SK-N-SH treated with all-trans-retinoic acid at 6 μM for 48 hours (cell line): ENCODE results near the gene CACNA2D3.
"Not testable (repeated sequence)": the region's sequence is repeated elsewhere in the genome, so short reads cannot be mapped to it uniquely, and the experiment has no call there.

ENCODE experiments used
- ATAC-seq: fragments of 200-7000 bp; cut with Tn5 transposase; 3 replicates; pipeline ENCODE4 v1.9.1; 2020; ENCODE audit warnings: mild to moderate bottlenecking, moderate library complexity
- BACH2 ChIP-seq: fragments of 250-450 bp; sonication (Bioruptor Pico); IDR thresholded peaks from 2 replicates; pipeline ENCODE4 v1.9.0; 2021; ENCODE audit warnings: mild to moderate bottlenecking, borderline replicate concordance
- ESRRG ChIP-seq: fragments of 250-450 bp; sonication (Bioruptor Pico); IDR thresholded peaks from 2 replicates; pipeline ENCODE4 v1.6.1; 2021; ENCODE audit warnings: mild to moderate bottlenecking
- GLIS3 ChIP-seq: fragments of 250-450 bp; sonication (Bioruptor Pico); IDR thresholded peaks from 2 replicates; pipeline ENCODE4 v1.5.0; 2020; ENCODE audit warnings: mild to moderate bottlenecking, moderate library complexity
- OSR1 ChIP-seq: fragments of 250-450 bp; sonication (Bioruptor Pico); IDR thresholded peaks from 2 replicates; pipeline ENCODE4 v1.8.0; 2022; ENCODE audit warnings: moderate library complexity, mild to moderate bottlenecking, inconsistent platforms
- PPARA ChIP-seq: fragments of 250-450 bp; sonication (Bioruptor Pico); IDR thresholded peaks from 2 replicates; pipeline ENCODE4 v1.5.0; 2020; ENCODE audit warnings: mild to moderate bottlenecking, borderline replicate concordance
- RARB ChIP-seq: fragments of 250-450 bp; sonication (Bioruptor Pico); IDR thresholded peaks from 2 replicates; pipeline ENCODE4 v1.8.0; 2021; ENCODE audit warnings: mild to moderate bottlenecking, moderate library complexity
- TCF4 ChIP-seq: fragments of 250-450 bp; sonication (Bioruptor Pico); IDR thresholded peaks from 2 replicates; pipeline ENCODE4 v1.8.0; 2021; ENCODE audit warnings: mild to moderate bottlenecking, moderate library complexity, borderline replicate concordance
- TOX ChIP-seq: fragments of 250-450 bp; sonication (Bioruptor Pico); IDR thresholded peaks from 2 replicates; pipeline ENCODE4 v1.8.0; 2021; ENCODE audit warnings: mild to moderate bottlenecking, moderate library complexity, borderline replicate concordance
- ZC3H10 ChIP-seq: fragments of 250-450 bp; sonication (Bioruptor Pico); IDR thresholded peaks from 2 replicates; pipeline ENCODE4 v1.5.1; 2021; ENCODE audit warnings: mild to moderate bottlenecking, moderate library complexity
- ZFP3 ChIP-seq: fragments of 250-450 bp; sonication (Bioruptor Pico); IDR thresholded peaks from 2 replicates; pipeline ENCODE4 v1.5.0; 2020; ENCODE audit warnings: mild to moderate bottlenecking, moderate library complexity
- ZFP30 ChIP-seq: fragments of 450-650 bp; formaldehyde crosslinking; IDR thresholded peaks from 2 replicates; pipeline ENCODE4 v1.5.0; 2022; ENCODE audit warnings: mild to moderate bottlenecking, moderate library complexity
- ZNF565 ChIP-seq: fragments of 450-650 bp; formaldehyde crosslinking; conservative IDR thresholded peaks from 2 replicates; pipeline ENCODE4 v1.5.0; 2020; ENCODE audit warnings: low read depth, mild to moderate bottlenecking, moderate library complexity
- ZNF70 ChIP-seq: fragments of 450-650 bp; formaldehyde crosslinking; IDR thresholded peaks from 2 replicates; pipeline ENCODE4 v1.5.0; 2020; ENCODE audit warnings: mild to moderate bottlenecking, moderate library complexity
- TF ChIP-seq, protein P1 (sequence below): fragments of 250-450 bp; sonication (Bioruptor Pico); IDR thresholded peaks from 2 replicates; pipeline ENCODE4 v1.5.1; 2020; ENCODE audit warnings: low read depth, mild to moderate bottlenecking, moderate library complexity
- TF ChIP-seq, protein P2 (sequence below): fragments of 250-450 bp; sonication (Bioruptor Pico); IDR thresholded peaks from 2 replicates; pipeline ENCODE4 v1.8.0; 2021; ENCODE audit warnings: low read depth, mild to moderate bottlenecking, moderate library complexity, borderline replicate concordance
- TF ChIP-seq, protein P3 (sequence below): fragments of 250-450 bp; sonication (Bioruptor Pico); IDR thresholded peaks from 2 replicates; pipeline ENCODE4 v1.5.1; 2021; ENCODE audit warnings: mild to moderate bottlenecking, moderate library complexity

The CACNA2D3 gene

DNA sequence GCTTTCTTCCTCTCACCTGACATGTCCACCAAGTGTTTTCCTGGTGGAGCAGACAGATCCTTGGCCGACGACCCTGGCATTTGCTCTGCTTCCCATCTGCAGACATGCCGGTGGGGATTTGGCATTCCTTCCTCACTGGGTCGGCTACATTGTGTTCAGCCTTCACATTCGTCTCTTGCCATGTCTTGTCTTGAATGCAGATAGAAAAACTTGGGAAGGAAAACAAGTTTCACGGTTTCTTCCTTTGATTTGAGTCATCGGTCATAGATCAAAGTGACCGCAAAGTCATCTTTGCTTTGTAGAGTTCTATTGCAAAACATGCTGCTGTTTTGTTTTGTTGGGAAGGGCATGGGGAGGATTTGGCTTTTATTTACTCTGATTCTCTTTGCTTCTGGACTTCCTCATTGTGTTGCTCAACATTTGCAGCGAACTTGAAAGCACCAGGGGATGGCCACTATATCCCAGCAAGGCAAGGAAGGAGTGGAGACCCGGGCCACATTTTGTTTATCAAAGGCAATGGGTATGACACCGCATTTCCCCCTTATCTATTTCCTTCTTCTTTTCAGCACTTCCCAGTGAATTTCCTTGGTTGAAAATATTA lies 321.3 kb downstream of the CACNA2D3 start:
- ATAC-seq = no peak
- TF ChIP-seq RARB (CRISPR knock-in tag) (no peak), OSR1 (CRISPR knock-in tag) (no peak), ZNF70 (CRISPR knock-in tag) (no peak), TCF4 (CRISPR knock-in tag) (no peak)

DNA sequence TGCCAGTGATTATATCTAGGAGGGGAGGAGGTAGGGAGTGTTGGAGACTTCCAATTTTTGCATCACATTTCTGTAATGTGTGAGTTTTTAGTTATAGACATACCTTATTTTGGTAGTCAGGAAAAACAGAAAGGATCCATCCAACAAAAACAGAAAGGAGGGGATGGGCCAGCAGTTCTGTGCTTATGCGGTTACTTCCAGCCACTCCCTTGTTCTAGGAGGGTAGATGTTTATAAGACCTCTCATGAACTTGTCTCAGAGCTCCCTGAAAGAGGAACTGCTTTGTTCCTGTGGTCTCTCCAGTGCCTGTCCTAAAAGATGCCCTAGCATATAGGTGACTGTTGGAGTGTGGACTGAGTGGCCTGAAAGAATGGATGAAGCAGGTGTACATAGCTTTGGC lies 323.3 kb downstream of the CACNA2D3 start:
- TF ChIP-seq, protein P1, sequence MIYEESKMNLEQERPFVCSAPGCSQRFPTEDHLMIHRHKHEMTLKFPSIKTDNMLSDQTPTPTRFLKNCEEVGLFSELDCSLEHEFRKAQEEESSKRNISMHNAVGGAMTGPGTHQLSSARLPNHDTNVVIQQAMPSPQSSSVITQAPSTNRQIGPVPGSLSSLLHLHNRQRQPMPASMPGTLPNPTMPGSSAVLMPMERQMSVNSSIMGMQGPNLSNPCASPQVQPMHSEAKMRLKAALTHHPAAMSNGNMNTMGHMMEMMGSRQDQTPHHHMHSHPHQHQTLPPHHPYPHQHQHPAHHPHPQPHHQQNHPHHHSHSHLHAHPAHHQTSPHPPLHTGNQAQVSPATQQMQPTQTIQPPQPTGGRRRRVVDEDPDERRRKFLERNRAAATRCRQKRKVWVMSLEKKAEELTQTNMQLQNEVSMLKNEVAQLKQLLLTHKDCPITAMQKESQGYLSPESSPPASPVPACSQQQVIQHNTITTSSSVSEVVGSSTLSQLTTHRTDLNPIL = no peak
- TF ChIP-seq BACH2 (CRISPR knock-in tag) (no peak), TOX (CRISPR knock-in tag) (no peak), ESRRG (CRISPR knock-in tag) (no peak), ZC3H10 (CRISPR knock-in tag) (no peak), ZFP30 (CRISPR knock-in tag) (no peak), TCF4 (CRISPR knock-in tag) (no peak), OSR1 (CRISPR knock-in tag) (no peak)
- TF ChIP-seq, protein P2, sequence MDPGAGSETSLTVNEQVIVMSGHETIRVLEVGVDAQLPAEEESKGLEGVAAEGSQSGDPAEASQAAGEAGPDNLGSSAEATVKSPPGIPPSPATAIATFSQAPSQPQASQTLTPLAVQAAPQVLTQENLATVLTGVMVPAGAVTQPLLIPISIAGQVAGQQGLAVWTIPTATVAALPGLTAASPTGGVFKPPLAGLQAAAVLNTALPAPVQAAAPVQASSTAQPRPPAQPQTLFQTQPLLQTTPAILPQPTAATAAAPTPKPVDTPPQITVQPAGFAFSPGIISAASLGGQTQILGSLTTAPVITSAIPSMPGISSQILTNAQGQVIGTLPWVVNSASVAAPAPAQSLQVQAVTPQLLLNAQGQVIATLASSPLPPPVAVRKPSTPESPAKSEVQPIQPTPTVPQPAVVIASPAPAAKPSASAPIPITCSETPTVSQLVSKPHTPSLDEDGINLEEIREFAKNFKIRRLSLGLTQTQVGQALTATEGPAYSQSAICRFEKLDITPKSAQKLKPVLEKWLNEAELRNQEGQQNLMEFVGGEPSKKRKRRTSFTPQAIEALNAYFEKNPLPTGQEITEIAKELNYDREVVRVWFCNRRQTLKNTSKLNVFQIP (CRISPR knock-in tag) = no peak
- no peak for ATAC-seq

DNA sequence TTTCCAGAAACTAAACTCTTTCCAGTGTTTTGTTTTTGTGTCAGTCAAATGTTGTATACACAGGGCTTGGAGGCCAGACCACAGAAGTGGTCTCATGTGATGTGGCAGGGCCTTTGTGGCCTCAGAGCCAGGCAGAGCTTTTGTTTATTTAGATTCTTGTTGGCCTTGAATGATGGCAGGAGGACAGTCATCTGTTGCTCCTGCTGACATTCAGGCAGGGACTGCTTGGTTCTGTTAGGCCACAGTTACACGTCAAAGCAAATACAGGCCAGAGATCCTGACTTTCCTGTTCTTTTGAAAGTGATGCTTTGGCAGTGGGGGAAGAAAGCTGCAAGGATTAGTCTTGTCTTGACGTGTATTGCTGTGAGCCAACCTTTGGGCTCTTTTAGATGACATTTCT lies 325.1 kb downstream of the CACNA2D3 start:
- TF ChIP-seq, protein P3, sequence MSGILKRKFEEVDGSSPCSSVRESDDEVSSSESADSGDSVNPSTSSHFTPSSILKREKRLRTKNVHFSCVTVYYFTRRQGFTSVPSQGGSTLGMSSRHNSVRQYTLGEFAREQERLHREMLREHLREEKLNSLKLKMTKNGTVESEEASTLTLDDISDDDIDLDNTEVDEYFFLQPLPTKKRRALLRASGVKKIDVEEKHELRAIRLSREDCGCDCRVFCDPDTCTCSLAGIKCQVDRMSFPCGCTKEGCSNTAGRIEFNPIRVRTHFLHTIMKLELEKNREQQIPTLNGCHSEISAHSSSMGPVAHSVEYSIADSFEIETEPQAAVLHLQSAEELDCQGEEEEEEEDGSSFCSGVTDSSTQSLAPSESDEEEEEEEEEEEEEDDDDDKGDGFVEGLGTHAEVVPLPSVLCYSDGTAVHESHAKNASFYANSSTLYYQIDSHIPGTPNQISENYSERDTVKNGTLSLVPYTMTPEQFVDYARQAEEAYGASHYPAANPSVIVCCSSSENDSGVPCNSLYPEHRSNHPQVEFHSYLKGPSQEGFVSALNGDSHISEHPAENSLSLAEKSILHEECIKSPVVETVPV (CRISPR knock-in tag) = no peak
- TF ChIP-seq BACH2 (CRISPR knock-in tag) = no peak
- no peak for TF ChIP-seq TOX (CRISPR knock-in tag)
- TF ChIP-seq, protein P1 = no peak
- TF ChIP-seq ZFP3 (CRISPR knock-in tag) = no peak
- TF ChIP-seq, all 23 proteins: peak for 0
- ATAC-seq = no peak

DNA sequence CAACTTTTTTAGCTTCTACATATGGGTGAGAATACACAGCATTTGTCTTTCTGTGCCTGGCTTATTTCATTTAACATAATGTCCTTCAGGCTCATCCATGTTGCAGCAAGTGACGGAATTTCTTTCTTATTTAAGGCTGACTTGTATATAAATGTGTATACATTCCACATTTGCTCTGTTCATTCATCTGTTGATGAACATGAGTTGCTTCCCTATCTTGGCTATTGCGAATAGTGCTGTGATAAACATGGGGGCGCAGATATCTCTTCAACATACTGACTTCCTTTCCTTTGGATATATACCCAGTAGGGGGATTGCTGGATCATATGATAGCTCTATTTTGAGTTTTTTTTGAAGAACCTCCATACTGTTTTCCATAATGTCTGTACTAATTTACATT lies 332.5 kb downstream of the CACNA2D3 start:
- no peak for TF ChIP-seq ZFP3 (CRISPR knock-in tag)
- no peak for TF ChIP-seq ESRRG (CRISPR knock-in tag)
- TF ChIP-seq PPARA (CRISPR knock-in tag) = no peak
- TF ChIP-seq RARB (CRISPR knock-in tag) = no peak
- no peak for TF ChIP-seq TCF4 (CRISPR knock-in tag)
- no peak for ATAC-seq

DNA sequence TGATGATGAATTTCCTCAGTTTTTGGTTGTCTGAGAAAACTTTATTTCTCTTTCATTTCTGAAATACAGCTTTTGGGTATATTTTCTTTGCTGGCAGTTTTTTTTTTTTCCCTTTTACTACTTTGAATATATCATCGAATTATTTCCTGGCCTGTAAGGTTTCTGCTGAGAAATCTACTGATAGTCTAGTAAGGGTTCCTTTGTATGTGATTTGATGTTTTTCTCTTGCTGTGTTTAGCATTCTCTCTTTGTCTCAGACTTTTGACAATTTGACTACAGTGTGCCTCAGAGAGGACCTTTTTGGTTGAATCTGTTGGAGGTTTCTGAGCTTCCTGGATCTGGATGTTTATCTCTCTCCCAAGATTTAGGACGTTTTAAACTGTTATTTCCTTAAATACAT lies 336.0 kb downstream of the CACNA2D3 start:
- no peak for ATAC-seq
- TF ChIP-seq PPARA (CRISPR knock-in tag) = no peak
- TF ChIP-seq GLIS3 (CRISPR knock-in tag) = no peak
- no peak for TF ChIP-seq ZNF565
- TF ChIP-seq RARB (CRISPR knock-in tag) = no peak
- TF ChIP-seq, protein P1 = no peak

DNA sequence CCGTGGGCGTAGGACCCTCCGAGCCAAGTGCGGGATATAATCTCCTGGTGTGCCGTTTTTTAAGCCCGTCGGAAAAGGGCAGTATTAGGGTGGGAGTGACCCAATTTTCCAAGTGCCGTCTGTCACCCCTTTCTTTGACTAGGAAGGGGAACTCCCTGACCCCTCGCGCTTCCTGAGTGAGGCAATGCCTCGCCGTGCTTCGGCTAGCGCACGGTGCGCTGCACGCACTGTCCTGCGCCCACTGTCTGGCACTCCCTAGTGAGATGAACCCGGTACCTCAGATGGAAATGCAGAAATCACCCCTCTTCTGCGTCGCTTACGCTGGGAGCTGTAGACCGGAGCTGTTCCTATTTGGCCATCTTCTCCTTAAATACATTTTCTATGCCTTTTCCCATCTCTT lies 342.2 kb downstream of the CACNA2D3 start:
- ATAC-seq = not testable (repeated sequence)
